SW 1271 (cell line): Measurements from ENCODE around the gene CKB.
A peak's percentile ranks its signal among the peaks of the same experiment; 100 is the strongest.

Experiments
- DNase-seq, 2 experiments: peaks; one replicate each; lab custom pipeline; 2025; lab: John Stamatoyannopoulos, UW

The CKB gene

GRCh38 chr14:103549361-103550311 lies 27.0 kb upstream of the CKB start:
- DNase-seq = no peak

DNA sequence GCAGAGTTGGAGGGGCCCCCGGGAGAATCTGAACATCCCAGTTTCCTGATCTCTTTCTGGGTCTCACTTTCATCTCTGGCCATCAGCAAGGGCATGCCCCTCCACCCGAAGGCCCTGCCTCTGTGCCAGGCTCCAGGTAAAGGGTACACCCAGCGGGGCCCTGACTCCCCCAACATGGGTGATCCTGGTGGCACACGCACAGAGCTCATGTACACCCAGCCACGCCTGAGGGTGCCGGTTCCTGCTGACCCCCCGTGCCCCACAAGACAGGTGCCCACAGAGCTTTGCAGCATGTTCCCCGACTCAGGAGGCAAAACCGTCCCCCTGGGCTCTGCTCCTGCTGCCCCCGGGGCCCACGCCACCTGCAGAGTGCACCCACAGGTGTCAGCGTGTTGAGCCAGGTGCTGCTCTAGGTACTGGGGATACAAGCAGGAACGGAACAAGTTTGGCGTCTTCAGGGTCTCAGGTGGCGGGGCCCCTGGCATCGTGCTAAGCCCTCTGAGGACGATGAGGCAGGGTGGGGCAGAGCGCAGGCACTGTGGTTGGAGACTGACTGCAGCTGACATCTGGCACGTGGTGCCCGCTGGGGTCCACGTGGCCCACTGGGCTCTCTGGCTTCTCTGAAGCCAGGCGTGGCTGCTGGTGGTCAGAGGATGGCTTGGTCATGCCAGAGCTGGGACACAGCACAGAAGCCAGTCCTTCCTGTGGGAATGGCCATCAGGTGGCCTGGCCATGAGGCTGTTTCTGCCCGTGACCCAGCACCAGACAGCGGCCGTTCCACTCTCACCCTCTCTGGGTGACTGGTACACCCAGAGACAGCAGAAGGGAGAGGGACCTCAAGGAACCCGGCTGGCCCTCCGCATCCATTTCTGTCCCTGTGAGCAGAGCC lies 26.1 kb upstream of the CKB start:
- DNase-seq = no peak

DNA sequence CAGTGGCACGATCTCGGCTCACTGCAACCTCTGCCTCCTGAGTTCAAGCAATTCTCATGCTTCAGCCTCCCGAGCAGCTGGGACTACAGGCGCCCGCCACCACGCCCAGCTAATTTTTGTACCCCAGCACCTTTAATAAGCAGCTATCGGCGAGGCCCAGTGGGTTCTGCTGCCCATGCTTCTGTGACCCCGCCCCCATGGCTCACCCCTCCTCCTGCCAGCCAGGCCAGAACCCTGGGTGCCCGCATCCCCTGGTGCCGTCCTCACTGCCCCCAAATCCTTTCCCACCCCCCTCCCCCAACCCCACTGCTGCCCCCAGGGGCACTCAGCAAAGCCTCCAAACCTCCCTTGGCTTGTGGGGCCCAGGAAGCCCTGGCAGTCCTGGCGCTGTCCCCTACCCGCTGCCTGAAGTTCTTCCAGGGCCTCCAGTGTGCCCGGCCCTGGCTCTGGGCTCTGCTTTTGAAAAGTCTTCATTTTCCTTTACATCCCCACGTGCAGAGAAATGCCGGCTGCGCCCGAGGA lies 25.4 kb upstream of the CKB start:
- DNase-seq = no peak

DNA sequence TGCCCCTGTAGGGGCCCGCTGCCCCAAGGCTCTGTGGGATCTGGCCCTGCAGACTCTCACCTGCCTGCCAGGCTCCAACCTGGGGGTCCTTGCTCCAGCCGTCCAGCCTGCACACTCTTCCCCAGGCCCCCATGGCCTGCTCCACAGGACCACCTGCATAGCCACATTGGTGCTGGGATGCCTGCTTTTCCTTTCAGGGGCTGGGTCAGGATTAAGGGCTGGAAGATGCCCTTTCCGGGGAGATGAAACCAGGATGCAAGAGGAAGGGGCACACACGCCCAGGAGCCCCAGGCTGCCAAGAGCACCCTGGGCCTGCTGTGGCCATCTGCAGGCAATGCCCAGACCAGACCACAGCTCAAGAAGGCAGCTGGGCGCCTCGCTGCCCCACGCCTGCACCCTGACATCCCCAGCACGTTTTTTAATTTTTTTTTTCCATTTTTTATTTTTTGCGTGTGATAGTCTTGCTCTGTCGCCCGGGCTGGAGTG lies 24.9 kb upstream of the CKB start:
- DNase-seq = no peak

DNA sequence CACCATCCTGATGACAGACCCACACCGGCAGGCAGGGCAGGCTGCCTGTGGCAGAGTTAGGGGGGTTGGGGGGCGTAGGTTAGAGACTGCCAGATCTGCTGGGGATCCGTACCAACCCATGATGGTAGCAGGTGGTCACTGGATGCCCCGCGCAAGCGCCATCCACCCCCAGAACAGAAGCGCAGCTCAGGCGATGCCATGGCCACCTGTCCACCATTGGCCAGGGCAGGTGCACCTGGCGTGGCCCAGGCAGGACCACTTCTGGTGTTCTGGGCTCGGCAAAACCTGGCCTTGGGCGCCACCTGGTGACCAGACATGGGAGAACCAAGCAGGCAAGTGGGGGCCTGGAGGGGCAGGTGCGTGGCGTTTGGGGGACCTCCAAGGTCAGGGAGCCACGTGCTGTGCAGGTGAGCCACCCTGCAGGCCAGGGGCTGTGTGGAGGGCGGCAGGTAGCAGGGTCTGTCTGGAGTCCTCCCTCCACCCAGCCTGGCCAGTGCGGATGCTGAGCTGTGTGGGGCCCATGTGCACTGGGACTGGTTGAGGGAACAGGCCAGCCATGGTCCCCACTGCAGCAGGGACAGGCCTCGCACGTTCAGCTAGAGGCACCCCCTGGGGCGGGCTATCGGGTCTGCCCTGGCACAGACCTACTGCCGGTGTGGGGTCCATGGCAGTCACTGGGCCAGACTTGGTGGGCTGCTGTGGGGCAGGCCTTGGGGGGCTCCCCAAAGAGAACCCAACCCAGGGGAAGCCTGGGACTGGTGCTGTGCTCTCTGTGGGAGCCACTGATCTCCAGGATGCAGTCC lies 24.2 kb upstream of the CKB start:
- peak in 1 of 2 experiments; percentile 22 for DNase-seq

- DNase-seq = no peak
These were observed 23.5 kb upstream of the CKB start for GRCh38 chr14:103545915-103546651.

GRCh38 chr14:103545219-103545914 lies 22.7 kb upstream of the CKB start:
- no peak for DNase-seq

DNA sequence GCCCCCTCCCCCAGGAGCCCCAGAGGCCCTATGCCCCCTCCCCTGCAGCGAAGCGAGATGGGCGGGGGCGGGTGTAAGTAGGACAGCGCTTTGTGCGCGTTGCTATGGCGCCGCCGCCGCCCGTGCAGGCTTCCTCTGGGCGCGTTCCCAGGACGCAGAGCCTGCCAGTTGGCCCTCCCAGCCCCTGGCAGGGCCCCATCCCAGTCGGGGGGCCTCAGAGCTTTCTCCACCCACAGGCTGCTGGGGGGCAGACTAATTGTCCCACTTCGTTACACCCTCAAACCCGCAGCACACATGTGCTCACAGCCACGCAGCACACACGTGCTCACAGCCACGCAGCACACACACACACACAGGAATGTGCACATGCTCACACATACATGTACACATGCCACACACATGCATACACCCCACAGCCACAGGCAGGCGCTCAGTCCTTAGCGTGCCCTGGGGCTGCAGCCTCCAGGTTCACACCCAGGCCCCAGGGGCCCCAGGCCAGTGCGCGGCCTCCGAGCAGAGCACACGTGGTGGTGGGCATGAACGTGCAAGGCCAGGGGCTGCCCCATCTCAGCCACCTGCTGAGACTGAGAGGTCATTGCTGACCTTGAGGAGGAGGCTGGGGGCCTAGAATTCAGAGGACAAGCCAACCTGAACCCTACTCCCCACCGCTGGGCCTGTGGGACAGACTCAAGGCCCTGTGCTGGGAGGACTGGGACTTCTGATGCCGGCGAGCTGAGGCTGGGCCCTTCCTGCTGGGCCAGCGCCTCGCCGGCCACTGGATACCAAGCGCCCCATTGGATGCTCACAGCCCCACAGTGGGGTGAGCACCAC lies 22.0 kb upstream of the CKB start:
- no peak for DNase-seq

GRCh38 chr14:103543721-103544387 lies 21.2 kb upstream of the CKB start:
- no peak for DNase-seq

DNA sequence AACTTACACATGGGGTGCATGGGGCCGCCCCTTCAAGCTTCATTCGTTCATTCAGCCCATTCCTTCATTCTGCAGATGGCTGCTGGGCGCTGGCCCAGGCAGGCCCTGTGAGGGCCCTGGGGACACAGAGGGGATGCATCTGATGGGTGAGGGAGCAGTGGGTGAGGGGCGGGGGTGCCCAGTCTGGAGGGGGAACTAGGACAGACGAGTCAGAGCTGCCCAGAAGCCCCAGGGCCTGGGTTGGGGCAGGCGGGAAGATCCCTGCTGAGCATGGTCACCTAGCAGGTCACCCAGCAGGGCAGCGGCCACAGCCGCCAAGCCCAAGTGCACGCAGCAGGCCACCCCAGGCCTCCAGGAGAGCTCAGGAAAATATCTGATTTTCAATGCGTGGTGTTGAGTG lies 20.5 kb upstream of the CKB start:
- DNase-seq = no peak

GRCh38 chr14:103542605-103543088 lies 20.0 kb upstream of the CKB start:
- DNase-seq = no peak

DNA sequence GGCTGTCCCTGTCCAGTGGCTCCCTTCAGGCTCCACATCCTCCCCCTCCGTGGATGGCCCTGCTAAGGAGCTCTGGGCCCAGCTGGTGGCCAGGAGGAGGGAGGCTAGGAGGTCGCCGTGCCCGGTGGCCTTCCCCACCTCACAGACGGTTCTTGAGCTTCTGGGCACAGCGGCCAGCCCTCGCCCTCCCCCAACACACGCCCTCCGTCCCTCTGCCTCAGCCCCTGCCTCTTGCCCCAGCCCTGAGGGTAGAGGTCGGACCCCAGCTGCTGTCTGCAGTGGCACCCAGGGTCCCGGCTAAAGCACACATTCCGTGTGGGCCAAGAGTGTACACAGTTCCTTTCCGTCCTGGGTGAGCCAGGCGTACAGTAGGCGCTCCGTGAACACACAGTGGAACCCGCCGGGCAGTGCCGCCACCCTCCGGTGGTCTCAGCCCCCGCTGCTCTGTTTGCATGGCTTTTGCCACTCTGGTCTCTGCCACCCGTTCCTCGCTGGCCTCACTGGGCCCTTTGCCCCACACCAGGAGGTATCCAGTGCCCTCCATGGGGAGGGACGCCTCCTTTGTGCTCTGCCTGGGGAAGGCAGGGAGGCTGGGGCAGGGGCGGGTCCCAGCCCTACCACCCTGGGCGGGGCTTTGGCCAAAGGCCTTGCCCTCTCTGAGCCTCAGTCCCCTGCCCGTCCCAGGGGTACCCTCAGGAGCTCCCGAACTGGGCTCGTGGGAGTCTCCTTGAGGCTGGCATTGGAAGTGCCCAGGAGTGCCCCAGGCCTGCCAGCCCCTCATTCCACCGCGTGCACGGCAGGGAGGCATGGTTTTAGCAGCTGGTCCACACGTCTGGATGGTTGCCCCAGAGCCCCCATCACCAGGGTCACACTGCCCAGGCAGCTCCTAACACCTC lies 19.3 kb upstream of the CKB start:
- DNase-seq = no peak

DNA sequence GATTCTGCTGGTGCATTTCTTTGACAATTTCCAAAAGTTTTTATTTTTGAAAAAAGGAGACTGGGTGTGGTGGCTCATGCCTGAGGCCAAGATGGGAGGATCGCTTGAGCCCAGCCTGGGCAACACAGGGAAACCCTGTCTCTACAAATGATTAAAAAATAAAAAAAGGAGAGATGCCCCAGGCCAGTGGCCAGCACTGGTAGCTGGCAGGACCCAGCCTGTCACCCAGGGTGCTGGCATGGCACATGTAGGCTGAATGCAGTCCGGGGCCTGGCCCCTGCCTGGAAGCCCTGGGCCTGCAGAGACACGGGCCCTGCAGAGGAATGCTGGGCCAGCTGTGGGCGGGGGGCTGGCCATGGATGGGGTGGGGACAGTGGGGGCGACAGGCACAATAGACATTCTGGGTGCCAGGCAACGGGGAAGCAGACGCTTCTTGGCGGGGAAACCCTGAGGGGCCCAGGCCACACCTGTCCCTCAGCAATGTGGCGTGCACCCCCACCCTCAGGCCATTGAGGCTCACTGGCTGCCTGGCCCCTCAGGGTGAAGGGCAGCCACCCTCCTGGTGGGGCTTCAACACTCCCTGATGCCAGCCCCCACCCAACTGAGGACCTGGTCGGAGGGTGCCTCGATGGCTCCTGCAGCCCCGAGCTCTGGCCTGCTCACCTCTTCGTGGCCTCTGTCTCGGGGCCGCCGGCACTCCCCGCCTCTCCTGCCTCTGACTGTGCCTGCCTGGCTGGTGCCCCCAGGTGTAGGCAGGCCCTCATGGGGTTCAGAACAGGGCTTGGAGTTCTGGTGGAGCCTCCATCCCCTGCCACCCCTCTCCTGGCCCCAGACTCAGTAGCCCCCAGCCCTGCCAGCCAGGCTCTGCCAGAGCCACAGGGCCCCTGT lies 18.4 kb upstream of the CKB start:
- no peak for DNase-seq

DNA sequence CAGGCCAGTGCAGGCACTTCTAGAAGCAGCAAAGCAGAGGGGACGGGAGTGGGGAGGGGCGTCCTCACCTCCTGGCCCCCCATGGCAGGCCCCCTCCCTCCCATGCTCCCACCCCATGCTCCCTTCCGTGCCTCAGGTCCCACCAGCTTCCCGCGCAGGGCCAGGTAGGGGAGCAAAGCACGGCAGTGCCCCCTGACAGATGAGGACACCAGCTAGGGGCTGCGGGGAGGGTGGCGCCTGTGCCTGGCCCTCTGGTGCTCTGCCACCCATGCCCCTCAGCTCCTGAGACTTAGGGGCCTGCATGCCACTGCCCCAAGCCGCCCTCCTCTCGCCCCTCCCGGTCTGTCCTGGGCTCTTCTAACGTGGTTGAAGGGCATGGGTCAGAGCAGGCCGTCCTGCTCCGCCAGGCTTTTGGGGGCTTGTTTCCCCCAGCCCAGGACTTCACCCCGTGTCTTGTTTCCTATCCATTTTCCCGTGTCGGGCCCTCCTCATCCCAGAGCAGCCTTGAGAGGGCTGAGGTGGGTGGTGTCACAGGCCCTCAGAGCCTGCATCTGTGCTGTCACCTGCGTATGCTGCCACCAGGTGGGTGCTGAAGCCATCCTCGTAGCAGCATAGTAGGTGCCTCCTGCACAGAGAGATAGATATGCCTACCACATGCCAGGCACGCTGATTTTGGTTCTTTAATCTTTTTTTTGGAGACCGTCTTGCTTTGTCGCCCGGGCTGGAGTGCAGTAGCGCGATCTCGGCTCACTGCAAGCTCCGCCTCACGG lies 16.6 kb upstream of the CKB start:
- no peak for DNase-seq

DNA sequence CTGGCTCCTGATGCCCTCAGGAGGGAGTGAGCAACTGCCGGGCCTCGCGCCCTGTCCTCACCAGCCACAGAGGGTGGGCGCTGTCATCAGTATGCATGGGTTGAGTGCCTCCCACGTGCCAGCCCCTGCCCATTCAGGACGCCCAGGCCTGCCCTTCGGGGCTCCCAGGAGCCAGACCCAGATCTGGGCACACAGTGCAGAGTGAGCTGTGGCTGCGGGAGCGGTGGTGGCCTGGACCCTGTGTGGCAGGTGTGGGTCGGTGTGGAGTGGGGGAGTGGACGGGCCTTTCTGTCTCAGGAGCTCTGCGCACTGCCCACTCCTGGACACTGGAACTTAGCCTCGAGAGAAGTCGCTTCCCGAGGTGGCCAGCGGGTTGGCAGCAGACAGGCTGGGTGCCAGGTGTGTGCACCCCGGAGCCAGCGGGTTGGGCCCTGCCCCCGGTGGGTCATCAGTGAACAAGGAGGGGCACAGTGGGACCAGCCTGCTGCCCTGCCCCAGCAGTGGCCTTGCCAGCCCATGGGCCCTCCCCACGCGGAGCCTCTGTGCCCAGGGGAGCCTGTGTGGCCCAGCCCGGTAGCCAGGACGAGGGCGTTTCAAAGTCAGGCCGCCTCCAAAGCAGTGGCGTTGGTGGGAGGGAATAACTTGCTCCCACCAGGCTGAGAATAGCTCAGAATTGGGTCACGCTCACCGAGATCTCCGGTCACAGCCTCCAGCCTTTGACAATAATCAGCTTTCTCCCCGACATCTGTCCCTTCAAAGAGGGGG lies 15.8 kb upstream of the CKB start:
- no peak for DNase-seq
